ENCODE data around the gene ABCG5.

- TF ChIP-seq CTCF (IDR thresholded peaks at IDR 0.05) = no peak
- no peak for TF ChIP-seq POLR2A (IDR thresholded peaks at IDR 0.05)
These were observed 28.2 kb downstream of the ABCG5 start for GRCh38 chr2:43810452-43810851.

All from adrenal gland (tissue), 5 donors.